ENCODE results near the gene MYO1D. TPM values are rescaled to one million over a fixed set of nuclear protein-coding genes. Genes with fewer than 3 reads are reported as not detected.

The MYO1D gene
- total and polyA plus RNA-seq, 2 donors (not counting 3 experiments of a cell fraction or from before 2014, with no cell fraction given) = 37.8 to 85.5 TPM

GRCh38 chr17:32651084-32651483 is 225.8 kb downstream of the MYO1D start:
- FAIRE-seq (no peak), DNase-seq (ENCODE audit: low read depth, low spot score) (no peak)
- intact Hi-C loops (cut with micrococcal nuclease) (no loop called here), dilution Hi-C loops (cut with MboI; ENCODE audit: extremely low pct_ligation_motif_present, low sequenced_read_pairs) (no loop called here)
- CTCF ChIA-PET = no interaction called here
- TF ChIP-seq EZH2 (IDR thresholded peaks at IDR 0.05; ENCODE audit: borderline replicate concordance, low read depth, low read length, severe bottlenecking) (no peak), MAX (IDR thresholded peaks at IDR 0.05; ENCODE audit: insufficient read depth, insufficient read length) (no peak), POLR2AphosphoS5 (IDR thresholded peaks at IDR 0.05; ENCODE audit: insufficient read depth, low read depth, low read length) (no peak), CTCF (IDR thresholded peaks at IDR 0.05; ENCODE audit: extremely low read depth in 1 of 2, insufficient read depth in 1 of 2, low read depth in 1 of 2, low read length in 2 of 2) (no peak), FOS (IDR thresholded peaks at IDR 0.05; ENCODE audit: borderline replicate concordance, insufficient read depth, low read length) (no peak), JUN (IDR thresholded peaks at IDR 0.05; ENCODE audit: borderline replicate concordance, insufficient read depth, insufficient read length, low read depth) (no peak), POLR2A (IDR thresholded peaks at IDR 0.05; ENCODE audit: low read depth, low read length) (no peak)
- no TSS peak for BruUV-seq (replicated peaks)
- H3K4me2 ChIP-seq (ENCODE audit: insufficient read depth, low read length) = no peak overlapping the region
- H3K9me1 ChIP-seq (replicated peaks; ENCODE audit: control insufficient read depth, extremely low read depth, insufficient read depth, low read length) = no peaks in the 10 kb centered on the region
- POLR2A ChIA-PET = no interaction called here
- no peak overlapping the region for H3K4me3 ChIP-seq (replicated peaks in 1 of 3; ENCODE audit: insufficient read depth in 1 of 3, low read depth in 1 of 3, low read length in 3 of 3)
- H4K20me1 ChIP-seq (replicated peaks; ENCODE audit: control insufficient read depth, extremely low read depth, insufficient read depth, low read length) = no peaks in the 10 kb centered on the region
- no peaks in the 10 kb centered on the region for H3K27me3 ChIP-seq (ENCODE audit: control insufficient read depth in 2 of 2, insufficient read depth in 2 of 2, low read length in 2 of 2)
- H3K9ac ChIP-seq (replicated peaks; ENCODE audit: extremely low read depth, insufficient read depth, low read length) = no peak overlapping the region
- peaks cover 1% of the 10 kb centered on the region for H3K9me3 ChIP-seq (replicated peaks; ENCODE audit: control insufficient read depth, insufficient read depth, low read length)
- no peak overlapping the region for H2AFZ ChIP-seq (ENCODE audit: low read depth, low read length)
- no peak overlapping the region for H3K27ac ChIP-seq (ENCODE audit: insufficient read depth, low read depth, low read length)
- H3K36me3 ChIP-seq (ENCODE audit: control insufficient read depth in 2 of 2, extremely low read depth in 1 of 2, insufficient read depth in 2 of 2, low read length in 2 of 2) = peaks cover 9 to 11% of the 10 kb centered on the region in 2 experiments
- no peaks in the 10 kb centered on the region for H3K79me2 ChIP-seq (ENCODE audit: control insufficient read depth, insufficient read depth, low read length)
- H3K4me1 ChIP-seq (ENCODE audit: control insufficient read depth, extremely low read depth, insufficient read depth, low read length) = no peaks in the 10 kb centered on the region
